ENCODE data around the gene TPD52L1. TPM values are rescaled to one million over a fixed set of nuclear protein-coding genes. Genes with fewer than 3 reads are reported as not detected.
A peak's percentile ranks its signal among the peaks of the same experiment; 100 is the strongest.

TPD52L1 gene
- total and polyA plus RNA-seq, 2 of the 13 experiments (the other 11 are each of a cell fraction or from before 2014, with no cell fraction given): 0.49 to 0.53 TPM

- TF ChIP-seq HNF4A (CRISPR knock-in tag; IDR thresholded peaks at IDR 0.05) (peak; percentile 14; the same call in 1 of the 2 replicates), ZNF773 (CRISPR knock-in tag; IDR thresholded peaks at IDR 0.05; ENCODE audit: borderline replicate concordance) (0 out of 2 replicates have a peak, but pooled peaks have one; percentile 17), GABPB1 (CRISPR knock-in tag; IDR thresholded peaks at IDR 0.05) (peak; percentile 81), ZNF609 (CRISPR knock-in tag; IDR thresholded peaks at IDR 0.05; ENCODE audit: borderline replicate concordance) (0 out of 2 replicates have a peak, but pooled peaks have one; percentile 50), ZSCAN21 (CRISPR knock-in tag; IDR thresholded peaks at IDR 0.05; ENCODE audit: borderline replicate concordance) (peak; percentile 79; the same call in 1 of the 2 replicates), ZNF180 (CRISPR knock-in tag; IDR thresholded peaks at IDR 0.05; ENCODE audit: borderline replicate concordance, low read depth) (no peak), PRDM10 (CRISPR knock-in tag; IDR thresholded peaks at IDR 0.05; ENCODE audit: low read depth) (0 out of 2 replicates have a peak, but pooled peaks have one; percentile 61), IKZF5 (CRISPR knock-in tag; IDR thresholded peaks at IDR 0.05) (0 out of 2 replicates have a peak, but pooled peaks have one; percentile 47), NRL (CRISPR knock-in tag; IDR thresholded peaks at IDR 0.05; ENCODE audit: borderline replicate concordance) (peak; percentile 83; the same call in 1 of the 2 replicates), THAP11 (CRISPR knock-in tag; IDR thresholded peaks at IDR 0.05) (peak; percentile 55; the same call in 1 of the 2 replicates), XRCC5 (optimal IDR thresholded peaks at IDR 0.05; ENCODE audit: low read length) (peak; percentile 98), ZSCAN29 (CRISPR knock-in tag; conservative IDR thresholded peaks at IDR 0.05) (peak; percentile 59; the same call in 1 of the 2 replicates), BCLAF1 (IDR thresholded peaks at IDR 0.05) (no peak), MED8 (CRISPR knock-in tag; IDR thresholded peaks at IDR 0.05; ENCODE audit: insufficient replicate concordance) (no peak), PHF8 (CRISPR knock-in tag; IDR thresholded peaks at IDR 0.05) (peak; percentile 51)
Observed at GRCh38 chr6:125153391-125154117, at the start of gene TPD52L1 (continued).
